ENCODE results near the gene C17orf113.

Gene C17orf113

GRCh38 chr17:42059815-42060214, 9.4 kb upstream of the C17orf113 start:
- Histone ChIP-seq H3K9me3 (ENCODE audit: control insufficient read depth, insufficient read depth, low read length) (no peaks in the 10 kb centered on the region), H3K9ac (ENCODE audit: low read depth, low read length) (no peak overlapping the region), H3K4me1 (ENCODE audit: insufficient read depth, low read length) (peaks cover 17% of the 10 kb centered on the region), H3K36me3 (ENCODE audit: insufficient read depth, low read length) (no peaks in the 10 kb centered on the region)

GRCh38 chr17:42058063-42058462, 7.7 kb upstream of the C17orf113 start:
- H3K36me3 ChIP-seq (ENCODE audit: insufficient read depth, low read length), result no peaks in the 10 kb centered on the region
- no peak overlapping the region for H3K9ac ChIP-seq (ENCODE audit: low read depth, low read length)
- H3K4me1 ChIP-seq (ENCODE audit: insufficient read depth, low read length), result peaks cover 28% of the 10 kb centered on the region
- no peaks in the 10 kb centered on the region for H3K9me3 ChIP-seq (ENCODE audit: control insufficient read depth, insufficient read depth, low read length)

- no peaks in the 10 kb centered on the region for H3K36me3 ChIP-seq (ENCODE audit: insufficient read depth, low read length)
- no peak overlapping the region for H3K9ac ChIP-seq (ENCODE audit: low read depth, low read length)
- H3K4me1 ChIP-seq (ENCODE audit: insufficient read depth, low read length), result peaks cover 22% of the 10 kb centered on the region
- H3K9me3 ChIP-seq (ENCODE audit: control insufficient read depth, insufficient read depth, low read length), result no peaks in the 10 kb centered on the region
Measured at GRCh38 chr17:42056635-42057034, 6.2 kb upstream of the C17orf113 start.

- Histone ChIP-seq H3K36me3 (ENCODE audit: insufficient read depth, low read length) (no peaks in the 10 kb centered on the region), H3K9ac (ENCODE audit: low read depth, low read length) (no peak overlapping the region), H3K9me3 (ENCODE audit: control insufficient read depth, insufficient read depth, low read length) (no peaks in the 10 kb centered on the region), H3K4me1 (ENCODE audit: insufficient read depth, low read length) (peaks cover 24% of the 10 kb centered on the region)
Measured at GRCh38 chr17:42055496-42055895, 5.1 kb upstream of the C17orf113 start.

GRCh38 chr17:42055027-42055426, 4.6 kb upstream of the C17orf113 start:
- Histone ChIP-seq H3K9me3 (ENCODE audit: control insufficient read depth, insufficient read depth, low read length) (no peaks in the 10 kb centered on the region), H3K36me3 (ENCODE audit: insufficient read depth, low read length) (no peaks in the 10 kb centered on the region), H3K4me1 (ENCODE audit: insufficient read depth, low read length) (peaks cover 24% of the 10 kb centered on the region), H3K9ac (ENCODE audit: low read depth, low read length) (no peak overlapping the region)

- H3K36me3 ChIP-seq (ENCODE audit: insufficient read depth, low read length), result no peaks in the 10 kb centered on the region
- H3K4me1 ChIP-seq (ENCODE audit: insufficient read depth, low read length), result peaks cover 24% of the 10 kb centered on the region
- H3K9ac ChIP-seq (ENCODE audit: low read depth, low read length), result no peak overlapping the region
- H3K9me3 ChIP-seq (ENCODE audit: control insufficient read depth, insufficient read depth, low read length), result no peaks in the 10 kb centered on the region
Measured at GRCh38 chr17:42053731-42054500, 3.5 kb upstream of the C17orf113 start.

GRCh38 chr17:42052346-42052877, 2.0 kb upstream of the C17orf113 start:
- peaks cover 24% of the 10 kb centered on the region for H3K4me1 ChIP-seq (ENCODE audit: insufficient read depth, low read length)

GRCh38 chr17:42051645-42052044, 1.2 kb upstream of the C17orf113 start:
- peak overlapping the region; percentile 2; the same call in 1 of the 2 replicates for H3K9ac ChIP-seq (ENCODE audit: low read depth, low read length)
- H3K36me3 ChIP-seq (ENCODE audit: insufficient read depth, low read length), result no peaks in the 10 kb centered on the region
- peaks cover 24% of the 10 kb centered on the region for H3K4me1 ChIP-seq (ENCODE audit: insufficient read depth, low read length)
- H3K9me3 ChIP-seq (ENCODE audit: control insufficient read depth, insufficient read depth, low read length), result no peaks in the 10 kb centered on the region

More at GRCh38 chr17:42052346-42052877, 2.0 kb upstream of the C17orf113 start:
- no peaks in the 10 kb centered on the region for H3K9me3 ChIP-seq (ENCODE audit: control insufficient read depth, insufficient read depth, low read length)
- no peak overlapping the region for H3K9ac ChIP-seq (ENCODE audit: low read depth, low read length)
- no peaks in the 10 kb centered on the region for H3K36me3 ChIP-seq (ENCODE audit: insufficient read depth, low read length)

- no peaks in the 10 kb centered on the region for H3K9me3 ChIP-seq (ENCODE audit: control insufficient read depth, insufficient read depth, low read length)
- H3K4me1 ChIP-seq (ENCODE audit: insufficient read depth, low read length), result peaks cover 24% of the 10 kb centered on the region
- H3K9ac ChIP-seq (ENCODE audit: low read depth, low read length), result peak overlapping the region; percentile 58; the same call in 1 of the 2 replicates
- no peaks in the 10 kb centered on the region for H3K36me3 ChIP-seq (ENCODE audit: insufficient read depth, low read length)
Measured at GRCh38 chr17:42051013-42051400, 606 bp upstream of the C17orf113 start.

- Histone ChIP-seq H3K4me1 (ENCODE audit: insufficient read depth, low read length) (peaks cover 17% of the 10 kb centered on the region), H3K36me3 (ENCODE audit: insufficient read depth, low read length) (no peaks in the 10 kb centered on the region), H3K9ac (ENCODE audit: low read depth, low read length) (peak overlapping the region; percentile 58), H3K9me3 (ENCODE audit: control insufficient read depth, insufficient read depth, low read length) (no peaks in the 10 kb centered on the region)
Measured at GRCh38 chr17:42049834-42050392, 488 bp downstream of the C17orf113 start.

GRCh38 chr17:42047343-42047742, 3.1 kb downstream of the C17orf113 start:
- Histone ChIP-seq H3K9ac (ENCODE audit: low read depth, low read length) (no peak overlapping the region), H3K4me1 (ENCODE audit: insufficient read depth, low read length) (peaks cover 5% of the 10 kb centered on the region; the same call in 1 of the 2 replicates), H3K9me3 (ENCODE audit: control insufficient read depth, insufficient read depth, low read length) (no peaks in the 10 kb centered on the region)

GRCh38 chr17:42045719-42046118, 4.7 kb downstream of the C17orf113 start:
- Histone ChIP-seq H3K36me3 (ENCODE audit: insufficient read depth, low read length) (no peaks in the 10 kb centered on the region), H3K4me1 (ENCODE audit: insufficient read depth, low read length) (no peaks in the 10 kb centered on the region), H3K9ac (ENCODE audit: low read depth, low read length) (no peak overlapping the region), H3K9me3 (ENCODE audit: control insufficient read depth, insufficient read depth, low read length) (no peaks in the 10 kb centered on the region)

More at GRCh38 chr17:42047343-42047742, 3.1 kb downstream of the C17orf113 start:
- H3K36me3 ChIP-seq (ENCODE audit: insufficient read depth, low read length), result no peaks in the 10 kb centered on the region

- H3K9me3 ChIP-seq (ENCODE audit: control insufficient read depth, insufficient read depth, low read length), result no peaks in the 10 kb centered on the region
- no peaks in the 10 kb centered on the region for H3K36me3 ChIP-seq (ENCODE audit: insufficient read depth, low read length)
- H3K9ac ChIP-seq (ENCODE audit: low read depth, low read length), result no peak overlapping the region
Measured at GRCh38 chr17:42042598-42043319, 7.6 kb downstream of the C17orf113 start.

GRCh38 chr17:42041619-42042018, 8.8 kb downstream of the C17orf113 start:
- no peaks in the 10 kb centered on the region for H3K9me3 ChIP-seq (ENCODE audit: control insufficient read depth, insufficient read depth, low read length)
- peaks cover 16% of the 10 kb centered on the region for H3K4me1 ChIP-seq (ENCODE audit: insufficient read depth, low read length)
- no peaks in the 10 kb centered on the region for H3K36me3 ChIP-seq (ENCODE audit: insufficient read depth, low read length)
- H3K9ac ChIP-seq (ENCODE audit: low read depth, low read length), result no peak overlapping the region

More at GRCh38 chr17:42042598-42043319, 7.6 kb downstream of the C17orf113 start:
- peaks cover 6% of the 10 kb centered on the region; the same call in 1 of the 2 replicates for H3K4me1 ChIP-seq (ENCODE audit: insufficient read depth, low read length)
